ENCODE measurements around the gene TNFSF15. TPM values are rescaled to one million over a fixed set of nuclear protein-coding genes. Genes with fewer than 3 reads are reported as not detected.

The TNFSF15 gene
- total RNA-seq, 1 experiment from 2014 or later = not detected

GRCh38 chr9:114853071-114853855 is 47.4 kb upstream of the TNFSF15 start:
- H3K56ac ChIP-seq (ENCODE audit: insufficient read length, low read depth, low read length) = no peak overlapping the region
- no peak overlapping the region for H2BK20ac ChIP-seq (ENCODE audit: low read depth, low read length, poor library complexity, severe bottlenecking)
- WGBS (ENCODE audit: extremely low coverage, insufficient read length, low lambda C conversion rate) = no CpG with 5 or more reads among the region's 3 CpGs
- no peaks in the 10 kb centered on the region for H3K79me1 ChIP-seq (ENCODE audit: insufficient read depth, low read depth, low read length, poor library complexity, severe bottlenecking)
- no peaks in the 10 kb centered on the region for H3K79me2 ChIP-seq (ENCODE audit: insufficient read depth, low read length)
- Mint-ChIP-seq H3K27me3 (ENCODE audit: low read depth) (peaks cover 3% of the 10 kb centered on the region; the same call in 1 of the 2 replicates), H3K4me1 (peaks cover 7 to 9% of the 10 kb centered on the region in 2 experiments), H3K36me3 (ENCODE audit: insufficient read depth in 1 of 3, low read depth in 3 of 3) (no peaks in the 10 kb centered on the region), H3K4me3 (no peak overlapping the region), H3K27ac (no peak overlapping the region), H3K9me3 (no peaks in the 10 kb centered on the region)
- no peak overlapping the region for H3K23ac ChIP-seq (ENCODE audit: insufficient read length, low read depth, low read length)
- H2AK5ac ChIP-seq (ENCODE audit: insufficient read length, low read length) = no peak overlapping the region
- no peak overlapping the region for H3K4me2 ChIP-seq (ENCODE audit: insufficient read depth, insufficient read length, low read length)
- H2BK15ac ChIP-seq (ENCODE audit: low read depth, low read length) = no peak overlapping the region
- H3K14ac ChIP-seq (ENCODE audit: insufficient read depth, low read length) = no peak overlapping the region
- H3T11ph ChIP-seq (ENCODE audit: low read length) = no peak overlapping the region
- H2BK120ac ChIP-seq (ENCODE audit: low read depth, low read length, poor library complexity, severe bottlenecking) = no peak overlapping the region
- H3K23me2 ChIP-seq (ENCODE audit: insufficient read length, low read depth, low read length, poor library complexity, severe bottlenecking) = no peaks in the 10 kb centered on the region
- no peak overlapping the region for H3K18ac ChIP-seq (ENCODE audit: insufficient read length, low read depth, low read length)
- TF ChIP-seq, protein P1, sequence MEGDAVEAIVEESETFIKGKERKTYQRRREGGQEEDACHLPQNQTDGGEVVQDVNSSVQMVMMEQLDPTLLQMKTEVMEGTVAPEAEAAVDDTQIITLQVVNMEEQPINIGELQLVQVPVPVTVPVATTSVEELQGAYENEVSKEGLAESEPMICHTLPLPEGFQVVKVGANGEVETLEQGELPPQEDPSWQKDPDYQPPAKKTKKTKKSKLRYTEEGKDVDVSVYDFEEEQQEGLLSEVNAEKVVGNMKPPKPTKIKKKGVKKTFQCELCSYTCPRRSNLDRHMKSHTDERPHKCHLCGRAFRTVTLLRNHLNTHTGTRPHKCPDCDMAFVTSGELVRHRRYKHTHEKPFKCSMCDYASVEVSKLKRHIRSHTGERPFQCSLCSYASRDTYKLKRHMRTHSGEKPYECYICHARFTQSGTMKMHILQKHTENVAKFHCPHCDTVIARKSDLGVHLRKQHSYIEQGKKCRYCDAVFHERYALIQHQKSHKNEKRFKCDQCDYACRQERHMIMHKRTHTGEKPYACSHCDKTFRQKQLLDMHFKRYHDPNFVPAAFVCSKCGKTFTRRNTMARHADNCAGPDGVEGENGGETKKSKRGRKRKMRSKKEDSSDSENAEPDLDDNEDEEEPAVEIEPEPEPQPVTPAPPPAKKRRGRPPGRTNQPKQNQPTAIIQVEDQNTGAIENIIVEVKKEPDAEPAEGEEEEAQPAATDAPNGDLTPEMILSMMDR (conservative IDR thresholded peaks at IDR 0.05) = no peak
- no peaks in the 10 kb centered on the region for H3K27me3 ChIP-seq (ENCODE audit: insufficient read depth, low read length)
- H2AFZ ChIP-seq (ENCODE audit: low read length) = no peak overlapping the region
- no peaks in the 10 kb centered on the region for H4K20me1 ChIP-seq (ENCODE audit: control insufficient read depth, insufficient read depth, insufficient read length)
- H3K4me1 ChIP-seq (ENCODE audit: insufficient read depth, low read length) = peaks cover 5% of the 10 kb centered on the region; the same call in 1 of the 2 replicates
- H4K91ac ChIP-seq (ENCODE audit: insufficient read length, low read depth, low read length) = no peak overlapping the region
- H3K9me3 ChIP-seq (ENCODE audit: control insufficient read depth, low read depth, low read length) = no peaks in the 10 kb centered on the region
- DNase-seq = no peak
- no peak overlapping the region for H2BK12ac ChIP-seq (ENCODE audit: insufficient read length, low read depth, low read length)
- H2BK5ac ChIP-seq (ENCODE audit: insufficient read length, low read length) = no peak overlapping the region
- H4K5ac ChIP-seq (ENCODE audit: insufficient read length, low read depth, low read length) = no peak overlapping the region
- no peak overlapping the region for H3K9ac ChIP-seq (ENCODE audit: extremely low read depth, insufficient read length, low read length)
- H4K8ac ChIP-seq (replicated peaks; ENCODE audit: insufficient read length, low read depth, low read length) = no peak overlapping the region
- H3K4ac ChIP-seq (ENCODE audit: low read depth, low read length) = no peak overlapping the region
- no peak overlapping the region for H3K27ac ChIP-seq (ENCODE audit: insufficient read length, low read depth, low read length)
